ENCODE measurements around the gene PMIS2.
"Not testable (repeated sequence)": the region's sequence is repeated elsewhere in the genome, so short reads cannot be mapped to it uniquely, and the experiment has no call there.

PMIS2 gene

DNA sequence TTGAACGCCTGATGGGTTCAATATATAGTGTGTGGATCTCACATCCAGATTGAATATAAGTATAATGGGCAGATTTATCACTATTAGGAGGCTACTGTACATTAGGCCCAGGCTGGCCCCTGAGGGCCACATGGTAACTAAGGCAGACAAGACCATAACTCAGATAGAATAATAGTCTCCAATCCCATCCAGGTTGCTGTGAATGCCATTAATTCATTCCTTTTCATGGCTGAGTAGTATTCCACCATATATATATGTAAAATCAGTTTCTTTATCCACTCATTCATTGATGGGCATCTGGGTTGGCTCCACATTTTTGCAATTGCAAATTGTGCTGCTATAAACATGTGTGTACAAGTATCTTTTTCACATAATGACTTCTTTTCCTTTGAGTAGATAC lies 8.1 kb upstream of the PMIS2 start:
- TF ChIP-seq, protein P1, sequence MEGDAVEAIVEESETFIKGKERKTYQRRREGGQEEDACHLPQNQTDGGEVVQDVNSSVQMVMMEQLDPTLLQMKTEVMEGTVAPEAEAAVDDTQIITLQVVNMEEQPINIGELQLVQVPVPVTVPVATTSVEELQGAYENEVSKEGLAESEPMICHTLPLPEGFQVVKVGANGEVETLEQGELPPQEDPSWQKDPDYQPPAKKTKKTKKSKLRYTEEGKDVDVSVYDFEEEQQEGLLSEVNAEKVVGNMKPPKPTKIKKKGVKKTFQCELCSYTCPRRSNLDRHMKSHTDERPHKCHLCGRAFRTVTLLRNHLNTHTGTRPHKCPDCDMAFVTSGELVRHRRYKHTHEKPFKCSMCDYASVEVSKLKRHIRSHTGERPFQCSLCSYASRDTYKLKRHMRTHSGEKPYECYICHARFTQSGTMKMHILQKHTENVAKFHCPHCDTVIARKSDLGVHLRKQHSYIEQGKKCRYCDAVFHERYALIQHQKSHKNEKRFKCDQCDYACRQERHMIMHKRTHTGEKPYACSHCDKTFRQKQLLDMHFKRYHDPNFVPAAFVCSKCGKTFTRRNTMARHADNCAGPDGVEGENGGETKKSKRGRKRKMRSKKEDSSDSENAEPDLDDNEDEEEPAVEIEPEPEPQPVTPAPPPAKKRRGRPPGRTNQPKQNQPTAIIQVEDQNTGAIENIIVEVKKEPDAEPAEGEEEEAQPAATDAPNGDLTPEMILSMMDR (conservative IDR thresholded peaks at IDR 0.05; ENCODE audit: low read depth): no peak
- ChIA-PET POLR2A (ENCODE audit: low non-redundant PET) (no interaction called here), CTCF (interaction anchor here (0.7 kb wide), 1 partner anchor 265 kb away, joined by 3 read pairs; no protein-coding TSS in a partner anchor)
- H3K27ac ChIP-seq: no peak overlapping the region
- no peak for DNase-seq (ENCODE audit: low spot score)

DNA sequence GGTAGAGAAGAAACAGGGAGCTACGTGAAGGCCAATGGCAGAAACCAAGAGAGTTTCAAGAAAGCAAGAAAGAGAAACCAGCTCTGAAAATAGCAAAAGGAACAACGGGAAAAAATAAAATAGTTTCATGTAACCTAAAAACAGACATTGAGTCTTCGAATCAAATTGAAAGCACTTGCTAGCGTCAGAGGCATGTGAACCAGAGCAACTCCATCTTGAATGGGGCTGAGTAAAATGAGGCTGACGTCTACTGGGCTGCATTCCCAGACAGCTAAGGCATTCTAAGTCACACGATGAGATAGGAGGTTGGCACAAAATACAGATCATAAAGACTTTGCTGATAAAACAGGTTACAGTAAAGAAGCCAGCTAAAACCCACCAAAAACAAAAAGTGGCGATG lies 7.3 kb upstream of the PMIS2 start:
- TF ChIP-seq, protein P1 (conservative IDR thresholded peaks at IDR 0.05; ENCODE audit: low read depth): no peak
- ChIA-PET POLR2A (ENCODE audit: low non-redundant PET) (no interaction called here), CTCF (interaction anchor here (0.7 kb wide), 1 partner anchor 266 kb away, joined by 3 read pairs; no protein-coding TSS in a partner anchor)
- H3K27ac ChIP-seq: no peak overlapping the region
- DNase-seq (ENCODE audit: low spot score): no peak

DNA sequence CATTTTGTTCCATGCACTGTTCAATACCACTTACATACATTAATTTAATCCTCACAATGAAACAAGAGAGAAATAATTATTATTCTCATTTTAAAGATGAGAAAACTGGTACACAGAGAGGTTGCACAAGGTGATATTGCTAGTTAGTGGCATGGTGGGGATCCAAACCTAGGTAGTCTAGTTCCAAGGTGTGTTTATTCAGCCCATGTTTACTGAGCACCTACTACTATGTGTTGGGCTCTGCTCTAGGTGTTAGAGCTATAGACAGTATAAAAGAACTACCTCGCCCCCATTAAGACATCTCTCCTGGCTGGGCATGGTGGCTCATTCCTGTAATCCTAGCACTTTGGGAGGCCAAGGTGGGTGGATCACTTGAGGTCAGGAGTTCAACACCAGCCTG lies 3.2 kb upstream of the PMIS2 start:
- TF ChIP-seq, protein P1 (conservative IDR thresholded peaks at IDR 0.05; ENCODE audit: low read depth): no peak
- POLR2A ChIA-PET (ENCODE audit: low non-redundant PET): no interaction called here
- CTCF ChIA-PET: interaction anchor here (0.7 kb wide), 1 partner anchor 11 kb away, joined by 7 read pairs; no protein-coding TSS in a partner anchor
- no peak for DNase-seq (ENCODE audit: low spot score)
- no peak overlapping the region for H3K27ac ChIP-seq

DNA sequence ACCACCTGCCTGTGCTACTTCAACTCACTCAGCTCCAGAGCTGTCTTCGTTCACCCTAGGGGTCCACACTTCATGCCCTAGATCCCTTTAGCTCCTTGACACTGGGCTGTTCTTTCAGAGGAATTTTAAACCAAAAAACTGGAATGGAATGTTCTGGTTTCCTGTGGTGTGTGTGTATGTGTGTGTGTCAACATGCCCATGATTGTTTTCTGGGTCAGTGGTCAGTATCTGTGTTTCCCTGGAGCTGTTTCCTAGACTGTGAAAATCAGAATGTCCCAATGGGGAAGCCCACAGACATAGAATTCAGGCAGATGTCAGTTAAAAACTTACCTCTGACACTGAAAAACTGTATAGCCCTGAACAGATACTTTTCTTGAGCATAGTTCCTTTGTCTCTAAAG lies 1.3 kb downstream of the PMIS2 start:
- ChIA-PET POLR2A (ENCODE audit: low non-redundant PET) (no interaction called here), CTCF (interaction anchor here (0.6 kb wide), 1 partner anchor 433 kb away, joined by 3 read pairs; the partner anchor contains the start of gene FXYD5)
- no peak for DNase-seq (ENCODE audit: low spot score)
- TF ChIP-seq, protein P1 (conservative IDR thresholded peaks at IDR 0.05; ENCODE audit: low read depth): no peak
- H3K27ac ChIP-seq: no peak overlapping the region

DNA sequence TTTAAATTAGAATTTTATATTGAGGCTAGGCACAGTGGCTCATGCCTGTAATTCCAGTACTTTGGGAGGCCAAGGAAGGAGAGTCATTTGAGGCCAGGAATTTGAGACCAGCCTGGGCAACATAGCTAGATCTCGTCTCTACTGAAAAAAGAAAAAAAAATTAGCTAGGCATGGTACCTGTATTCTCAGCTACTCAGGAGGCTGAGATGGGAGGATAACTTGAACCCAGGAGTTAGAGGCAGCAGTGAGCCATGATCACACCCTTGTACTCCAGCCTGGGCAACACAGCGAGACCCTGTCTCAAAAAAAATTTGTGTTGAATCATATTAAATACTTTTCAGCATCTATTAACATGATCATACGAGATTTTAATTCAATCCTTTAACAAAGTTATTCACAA lies 4.9 kb downstream of the PMIS2 start:
- DNase-seq (ENCODE audit: low spot score): no peak
- no peak overlapping the region for H3K27ac ChIP-seq
- TF ChIP-seq, protein P1 (conservative IDR thresholded peaks at IDR 0.05; ENCODE audit: low read depth): no peak
- POLR2A ChIA-PET (ENCODE audit: low non-redundant PET): no interaction called here
- CTCF ChIA-PET: interaction anchor here (0.6 kb wide), 1 partner anchor 66 kb away, joined by 3 read pairs; no protein-coding TSS in a partner anchor

DNA sequence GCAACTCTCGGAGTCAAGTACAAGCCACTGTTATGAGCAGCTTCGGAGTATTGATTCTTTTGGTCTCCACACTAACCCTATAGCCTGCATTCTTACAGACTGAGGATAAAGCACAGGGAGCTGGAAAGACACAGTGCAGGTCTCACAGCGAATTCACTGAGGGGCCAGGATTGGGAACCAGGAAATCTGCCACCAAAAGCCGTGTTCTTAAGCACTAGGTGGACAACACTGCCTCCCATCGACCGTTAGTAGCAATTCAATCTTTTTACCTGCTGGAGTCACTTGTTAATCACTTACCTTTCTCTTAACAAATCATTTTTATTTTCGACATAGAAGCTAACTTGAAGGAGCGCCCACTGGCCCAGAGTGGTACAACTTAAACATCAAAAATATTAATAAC lies 6.3 kb downstream of the PMIS2 start:
- H3K27ac ChIP-seq: no peak overlapping the region
- DNase-seq (ENCODE audit: low spot score): no peak
- TF ChIP-seq, protein P1 (conservative IDR thresholded peaks at IDR 0.05; ENCODE audit: low read depth): no peak
- ChIA-PET POLR2A (ENCODE audit: low non-redundant PET) (no interaction called here), CTCF (interaction anchor here (0.6 to 1.1 kb wide), 3 partner anchors 43 to 104 kb away, joined by 3 to 5 read pairs (median 4); no protein-coding TSS in a partner anchor)

DNA sequence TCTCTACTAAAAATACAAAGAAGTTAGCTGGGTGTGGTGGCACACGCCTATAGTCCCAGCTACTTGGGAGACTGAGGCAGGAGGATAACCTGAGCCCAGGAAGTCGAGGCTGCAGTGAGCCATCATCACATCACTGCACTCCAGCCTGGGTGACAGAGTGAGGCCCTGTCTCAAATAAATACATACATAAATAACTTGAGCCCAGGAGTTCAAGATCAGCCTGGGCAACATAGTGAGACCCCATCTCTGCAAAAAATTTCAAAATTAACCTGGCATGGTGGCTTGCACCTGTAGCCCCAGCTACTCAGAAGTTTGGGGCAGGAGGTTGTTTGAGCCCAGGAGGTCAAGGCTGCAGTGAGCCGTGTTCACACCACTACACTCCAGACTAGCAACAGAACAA lies 9.1 kb downstream of the PMIS2 start:
- DNase-seq (ENCODE audit: low spot score); H3K27ac ChIP-seq; POLR2A ChIA-PET (ENCODE audit: low non-redundant PET): not testable (repeated sequence)
- CTCF ChIA-PET: interaction anchor here (0.6 kb wide), 1 partner anchor 36 kb away, joined by 3 read pairs; no protein-coding TSS in a partner anchor

Measured in RWPE1 (cell line).